Stimulated activated CD8-positive, alpha-beta memory T cell treated with anti-CD3 and anti-CD28 coated beads, Interleukin-4, amount 100 ng/mL, for 1 hour (primary cell): ENCODE measurements around the gene FNDC5.

Experiments
- DNase-seq, 2 donors: peaks; one replicate each; pipeline ENCODE4 v3.0.0-alpha.2; 2020; ENCODE audit warnings: low read depth in 2 of 2, low spot score in 1 of 2

FNDC5 gene

GRCh38 chr1:32884726-32885125 is 14.0 kb upstream of the FNDC5 start:
- no peak for DNase-seq

GRCh38 chr1:32884032-32884372 is 13.3 kb upstream of the FNDC5 start:
- no peak for DNase-seq

GRCh38 chr1:32883338-32884031 is 12.8 kb upstream of the FNDC5 start:
- no peak for DNase-seq

GRCh38 chr1:32881871-32882850 is 11.4 kb upstream of the FNDC5 start:
- DNase-seq = no peak

- no peak for DNase-seq
Measured at GRCh38 chr1:32881291-32881690, 10.6 kb upstream of the FNDC5 start.

GRCh38 chr1:32878637-32879041 is 7.9 kb upstream of the FNDC5 start:
- no peak for DNase-seq

- no peak for DNase-seq
Measured at GRCh38 chr1:32878183-32878582, 7.5 kb upstream of the FNDC5 start.

GRCh38 chr1:32877211-32878110 is 6.7 kb upstream of the FNDC5 start:
- DNase-seq = no peak

GRCh38 chr1:32876341-32877210 is 5.9 kb upstream of the FNDC5 start:
- peak in 1 of 2 donors; percentile 48 for DNase-seq

GRCh38 chr1:32874860-32875752 is 4.4 kb upstream of the FNDC5 start:
- no peak for DNase-seq

- DNase-seq = no peak
Measured at GRCh38 chr1:32873484-32873883, 2.8 kb upstream of the FNDC5 start.

GRCh38 chr1:32872192-32872460 is 1.4 kb upstream of the FNDC5 start:
- DNase-seq = no peak

- no peak for DNase-seq
Measured at GRCh38 chr1:32871364-32872191, 866 bp upstream of the FNDC5 start.

GRCh38 chr1:32869923-32870614 is 643 bp downstream of the FNDC5 start:
- DNase-seq = no peak

- no peak for DNase-seq
Measured at GRCh38 chr1:32868806-32869455, 1.8 kb downstream of the FNDC5 start.

GRCh38 chr1:32868085-32868484 is 2.6 kb downstream of the FNDC5 start:
- no peak for DNase-seq

- no peak for DNase-seq
Measured at GRCh38 chr1:32867671-32868070, 3.0 kb downstream of the FNDC5 start.

GRCh38 chr1:32867151-32867550 is 3.6 kb downstream of the FNDC5 start:
- no peak for DNase-seq
